Effector memory CD8-positive, alpha-beta T cell (primary cell): ENCODE data around the gene DENND5B.

Experiments
- ATAC-seq: fragments of 150-1000 bp; cut with Tn5 transposase; replicated peaks from 2 replicates; pipeline ENCODE4 v1.10.0; 2021; ENCODE audit warnings: mild to moderate bottlenecking, moderate library complexity
- DNase-seq, 3 experiments: peaks; one replicate each; pipeline ENCODE4 v3.0.0; 2021
- H3K27ac Mint-ChIP-seq, 2 donors: one replicate each; pipeline ENCODE4 v1.8.0; 2022; ENCODE audit warnings: mild to moderate bottlenecking in 2 of 2, mixed read lengths in 2 of 2, moderate library complexity in 2 of 2
- H3K27me3 Mint-ChIP-seq, 2 donors: one replicate each; pipeline ENCODE4 v1.8.0; 2022; ENCODE audit warnings: mixed read lengths in 2 of 2
- H3K36me3 Mint-ChIP-seq: one replicate; pipeline ENCODE4 v1.8.0; 2022; ENCODE audit warnings: mild to moderate bottlenecking, moderate library complexity, mixed read lengths; ENCODE audit not compliant: insufficient read depth
- H3K4me1 Mint-ChIP-seq, 2 donors: one replicate each; pipeline ENCODE4 v1.8.0; 2022; ENCODE audit warnings: low read depth in 2 of 2, mixed read lengths in 2 of 2
- H3K4me3 Mint-ChIP-seq, 2 donors: one replicate each; pipeline ENCODE4 v1.8.0; 2022; ENCODE audit warnings: mild to moderate bottlenecking in 2 of 2, mixed read lengths in 2 of 2, moderate library complexity in 2 of 2
- H3K9me3 Mint-ChIP-seq, 2 donors: one replicate each; pipeline ENCODE4 v1.8.0; 2022; ENCODE audit warnings: mixed read lengths in 2 of 2

Gene DENND5B

DNA sequence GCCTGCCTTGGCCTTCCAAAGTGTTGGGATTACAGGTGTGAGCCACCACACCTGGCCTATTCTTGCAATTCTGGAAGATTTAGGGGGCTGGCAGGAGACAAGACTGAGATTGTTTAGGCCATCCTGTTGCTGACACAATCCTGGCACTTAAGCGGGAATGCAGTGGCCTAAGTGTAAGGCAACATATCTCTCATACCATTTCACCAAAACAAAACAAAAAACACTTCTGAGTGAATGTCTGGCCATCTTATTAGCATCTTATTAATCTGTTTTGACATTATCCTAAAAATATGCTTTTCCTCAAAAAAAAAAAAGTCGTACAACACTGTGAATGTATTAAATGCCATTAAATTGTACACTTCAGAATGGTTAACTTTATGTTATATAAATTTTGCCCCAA lies 67.6 kb downstream of the DENND5B start:
- peaks cover 3% of the 10 kb centered on the region for H3K36me3 Mint-ChIP-seq
- no peak for ATAC-seq

DNA sequence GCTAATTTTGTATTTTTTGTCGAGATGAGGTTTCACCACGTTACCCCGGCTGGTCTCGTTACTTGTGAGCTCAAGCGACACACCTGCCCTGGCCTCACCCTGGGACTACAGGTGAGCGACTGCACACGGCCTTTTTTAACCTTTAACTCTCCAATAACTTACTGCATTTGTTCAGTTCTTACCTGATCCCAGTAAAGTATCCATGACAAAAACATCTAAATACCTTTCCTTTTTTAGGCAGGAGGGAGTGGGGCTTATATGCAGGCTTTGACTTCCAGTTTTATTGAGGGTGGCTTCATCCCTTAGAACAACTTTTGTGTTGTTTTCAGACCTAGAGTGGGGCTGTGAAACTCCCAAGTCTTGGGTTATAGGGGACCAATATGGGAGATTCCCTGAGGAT lies 68.3 kb downstream of the DENND5B start:
- peaks cover 19 to 23% of the 10 kb centered on the region in 2 donors for H3K27me3 Mint-ChIP-seq
- H3K4me1 Mint-ChIP-seq: no peaks in the 10 kb centered on the region
- no peak for ATAC-seq
- H3K4me3 Mint-ChIP-seq: no peak overlapping the region
- H3K27ac Mint-ChIP-seq: no peak overlapping the region
- no peaks in the 10 kb centered on the region for H3K9me3 Mint-ChIP-seq
- peaks cover 3% of the 10 kb centered on the region for H3K36me3 Mint-ChIP-seq
- DNase-seq: no peak

More for the DNA sequence above, 67.6 kb downstream of the DENND5B start:
- Mint-ChIP-seq H3K27ac (no peak overlapping the region), H3K4me1 (no peaks in the 10 kb centered on the region), H3K27me3 (peaks cover 21 to 23% of the 10 kb centered on the region in 2 donors), H3K9me3 (no peaks in the 10 kb centered on the region), H3K4me3 (no peak overlapping the region)
- no peak for DNase-seq

DNA sequence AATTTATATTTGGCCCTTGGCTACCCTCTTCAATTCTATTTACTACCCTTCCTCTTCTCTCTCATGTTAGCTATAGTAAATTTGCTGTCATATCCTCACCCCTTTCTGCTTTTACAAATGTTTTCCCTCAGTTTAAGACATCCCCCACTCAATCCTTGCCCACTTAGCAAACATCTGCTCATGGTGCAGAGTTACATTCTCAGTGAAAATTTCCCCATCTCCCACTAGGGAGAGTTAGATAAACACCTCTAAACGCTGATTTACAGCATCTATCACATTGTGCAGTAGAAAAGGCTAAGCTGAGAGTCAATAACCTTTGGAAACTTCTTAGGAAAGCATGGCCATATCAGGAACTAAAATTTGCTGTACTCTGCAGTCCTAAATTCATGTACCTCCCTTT lies 69.0 kb downstream of the DENND5B start:
- Mint-ChIP-seq H3K4me3 (no peak overlapping the region), H3K9me3 (no peaks in the 10 kb centered on the region), H3K36me3 (peaks cover 3% of the 10 kb centered on the region), H3K4me1 (no peaks in the 10 kb centered on the region), H3K27ac (no peak overlapping the region), H3K27me3 (peaks cover 16 to 25% of the 10 kb centered on the region in 2 donors)
- ATAC-seq: no peak
- DNase-seq: no peak

DNA sequence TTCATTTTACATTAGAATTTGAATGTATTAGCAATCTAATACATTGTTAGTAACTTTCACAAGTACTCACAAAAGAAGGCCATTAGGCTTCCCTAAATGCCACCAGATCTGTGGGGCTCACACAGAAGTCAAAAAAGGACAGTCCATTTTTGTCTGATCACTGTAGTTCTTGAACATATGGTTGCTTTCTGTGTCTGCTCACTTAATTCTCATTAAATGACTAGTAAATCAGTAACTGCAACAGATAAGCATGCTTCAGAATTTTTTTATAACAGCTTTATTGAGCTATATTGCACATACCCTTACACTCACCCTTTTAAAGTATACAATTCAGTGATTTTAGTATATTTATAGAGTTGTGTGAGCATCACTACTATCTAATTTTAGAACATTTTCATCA lies 71.4 kb downstream of the DENND5B start:
- no peaks in the 10 kb centered on the region for H3K9me3 Mint-ChIP-seq
- peaks cover under 1 to 15% of the 10 kb centered on the region in 2 donors for H3K27me3 Mint-ChIP-seq
- no peak for ATAC-seq
- H3K4me1 Mint-ChIP-seq: no peaks in the 10 kb centered on the region
- H3K27ac Mint-ChIP-seq: no peak overlapping the region
- H3K4me3 Mint-ChIP-seq: no peak overlapping the region
- no peak for DNase-seq
- H3K36me3 Mint-ChIP-seq: no peaks in the 10 kb centered on the region

DNA sequence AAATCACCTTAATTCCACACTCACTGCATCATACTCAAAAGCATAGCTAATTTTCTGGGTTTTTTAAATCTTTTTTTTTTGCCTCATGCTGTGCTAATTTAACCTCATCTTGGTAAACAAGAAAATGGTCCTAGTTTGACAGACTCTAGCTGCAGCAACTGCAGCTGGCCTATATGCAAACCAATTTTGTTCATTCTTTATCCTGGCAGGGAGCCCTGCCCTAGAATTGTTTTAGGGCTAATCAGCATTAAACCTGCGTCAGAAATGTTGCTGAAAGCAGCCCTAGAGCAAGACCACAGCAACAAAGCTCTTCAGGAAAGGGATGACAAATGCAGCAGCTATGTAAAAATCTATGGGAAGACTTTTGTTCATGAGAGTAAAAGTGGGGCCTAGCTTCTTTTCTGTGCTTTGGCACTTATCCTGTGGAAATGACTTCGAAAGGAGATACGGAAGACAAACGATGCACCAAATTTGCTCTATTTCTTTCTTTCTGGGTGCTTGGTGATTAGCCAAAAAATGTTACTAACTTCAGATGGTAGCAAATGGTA lies 72.2 kb downstream of the DENND5B start:
- Mint-ChIP-seq H3K9me3 (no peaks in the 10 kb centered on the region), H3K4me3 (no peak overlapping the region), H3K27ac (no peak overlapping the region), H3K36me3 (no peaks in the 10 kb centered on the region), H3K27me3 (peaks cover 0 to 13% of the 10 kb centered on the region in 2 donors), H3K4me1 (no peaks in the 10 kb centered on the region)
- DNase-seq (no peak), ATAC-seq (no peak)

DNA sequence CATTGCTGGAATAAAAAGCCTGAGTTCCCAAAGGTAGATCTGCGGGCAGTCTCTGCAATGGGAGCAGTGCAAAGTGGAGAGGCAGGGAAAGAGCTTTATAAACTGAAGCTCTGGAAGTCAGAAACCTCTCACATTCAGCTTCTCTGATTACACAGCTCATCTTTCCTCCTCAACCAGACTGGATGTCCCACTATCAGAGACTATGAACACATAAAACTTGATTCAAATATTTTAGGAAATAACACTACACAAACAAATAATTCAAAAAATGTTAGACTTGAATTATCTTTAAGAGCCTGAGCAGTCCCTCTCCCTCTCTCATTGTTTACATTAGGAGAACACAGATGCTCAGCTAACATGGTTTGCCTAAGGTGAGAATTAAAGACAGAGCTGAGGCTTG lies 72.9 kb downstream of the DENND5B start:
- Mint-ChIP-seq H3K4me3 (no peak overlapping the region), H3K36me3 (no peaks in the 10 kb centered on the region), H3K27ac (no peak overlapping the region), H3K9me3 (no peaks in the 10 kb centered on the region), H3K27me3 (peaks cover 0 to 13% of the 10 kb centered on the region in 2 donors), H3K4me1 (no peaks in the 10 kb centered on the region)
- DNase-seq (no peak), ATAC-seq (no peak)

DNA sequence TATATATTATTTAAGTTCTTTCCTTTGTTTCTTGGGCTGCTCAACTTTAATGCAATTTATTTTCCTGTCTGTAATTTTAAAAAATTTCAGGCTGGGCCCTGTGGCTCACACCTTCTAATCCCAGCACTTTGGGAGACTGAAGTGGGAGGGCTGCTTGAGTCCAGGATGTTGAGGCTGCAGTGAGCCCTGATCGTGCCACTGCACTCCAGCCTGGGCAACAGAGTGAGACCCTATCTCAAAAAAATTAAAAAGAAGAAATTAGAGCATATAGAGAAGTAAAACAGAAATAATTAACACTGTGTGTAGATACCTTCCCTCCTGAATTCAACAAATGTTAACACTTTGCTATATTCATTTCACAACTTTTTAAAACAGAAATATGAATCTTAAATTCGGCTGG lies 74.2 kb downstream of the DENND5B start:
- H3K27ac Mint-ChIP-seq: no peak overlapping the region

DNA sequence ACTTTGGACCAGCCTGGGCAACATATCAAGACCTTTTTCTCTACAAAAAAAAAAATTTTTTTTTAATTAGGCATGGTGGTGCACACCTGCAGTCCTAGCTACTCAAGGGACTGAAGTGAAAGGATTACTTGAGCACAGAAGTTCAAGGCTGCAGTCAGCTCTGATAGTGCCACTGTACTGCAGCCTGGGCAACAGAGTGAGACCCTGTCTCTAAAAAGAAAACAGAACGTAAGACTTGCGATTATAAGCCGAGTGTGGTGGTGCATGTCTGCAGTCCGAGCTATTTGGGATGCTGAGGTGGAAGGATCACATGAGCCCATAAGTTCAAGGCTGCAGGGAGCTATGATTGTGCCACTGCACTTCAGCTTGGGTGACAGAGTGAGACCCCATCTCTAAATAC lies 76.0 kb downstream of the DENND5B start:
- H3K36me3 Mint-ChIP-seq: no peaks in the 10 kb centered on the region
- no peaks in the 10 kb centered on the region for H3K9me3 Mint-ChIP-seq
- no peaks in the 10 kb centered on the region for H3K4me1 Mint-ChIP-seq
- DNase-seq (no peak), ATAC-seq (no peak)
- peaks cover 6 to 13% of the 10 kb centered on the region in 2 donors for H3K27me3 Mint-ChIP-seq
- H3K27ac Mint-ChIP-seq: no peak overlapping the region
- no peak overlapping the region for H3K4me3 Mint-ChIP-seq

More for the DNA sequence above, 74.2 kb downstream of the DENND5B start:
- Mint-ChIP-seq H3K27me3 (peaks cover 1 to 13% of the 10 kb centered on the region in 2 donors), H3K4me3 (no peak overlapping the region), H3K36me3 (no peaks in the 10 kb centered on the region), H3K9me3 (no peaks in the 10 kb centered on the region), H3K4me1 (no peaks in the 10 kb centered on the region)
- DNase-seq (no peak), ATAC-seq (no peak)

DNA sequence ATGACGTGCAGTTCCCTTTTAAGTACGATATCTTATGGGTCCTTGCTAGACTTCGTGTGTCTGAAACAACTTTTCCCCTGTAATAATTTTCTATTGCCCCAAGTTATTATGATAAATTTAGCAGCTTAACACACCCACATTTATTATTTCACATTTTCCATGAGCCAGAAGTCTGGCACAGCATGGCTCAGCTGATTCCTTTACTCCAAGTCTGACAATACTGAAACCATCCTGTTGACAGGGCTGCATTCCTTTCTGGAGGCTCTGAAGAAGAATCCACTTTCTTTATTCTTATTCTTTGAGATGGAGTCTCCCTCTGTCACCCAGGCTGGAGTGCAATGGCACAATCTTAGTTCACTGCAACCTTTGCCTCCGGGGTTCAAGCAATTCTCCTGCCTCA lies 80.9 kb downstream of the DENND5B start:
- Mint-ChIP-seq H3K9me3 (no peaks in the 10 kb centered on the region), H3K27me3 (peaks cover 0 to 12% of the 10 kb centered on the region in 2 donors), H3K4me3 (no peak overlapping the region), H3K4me1 (no peaks in the 10 kb centered on the region), H3K36me3 (no peaks in the 10 kb centered on the region), H3K27ac (no peak overlapping the region)
- no peak for DNase-seq
- ATAC-seq: no peak

DNA sequence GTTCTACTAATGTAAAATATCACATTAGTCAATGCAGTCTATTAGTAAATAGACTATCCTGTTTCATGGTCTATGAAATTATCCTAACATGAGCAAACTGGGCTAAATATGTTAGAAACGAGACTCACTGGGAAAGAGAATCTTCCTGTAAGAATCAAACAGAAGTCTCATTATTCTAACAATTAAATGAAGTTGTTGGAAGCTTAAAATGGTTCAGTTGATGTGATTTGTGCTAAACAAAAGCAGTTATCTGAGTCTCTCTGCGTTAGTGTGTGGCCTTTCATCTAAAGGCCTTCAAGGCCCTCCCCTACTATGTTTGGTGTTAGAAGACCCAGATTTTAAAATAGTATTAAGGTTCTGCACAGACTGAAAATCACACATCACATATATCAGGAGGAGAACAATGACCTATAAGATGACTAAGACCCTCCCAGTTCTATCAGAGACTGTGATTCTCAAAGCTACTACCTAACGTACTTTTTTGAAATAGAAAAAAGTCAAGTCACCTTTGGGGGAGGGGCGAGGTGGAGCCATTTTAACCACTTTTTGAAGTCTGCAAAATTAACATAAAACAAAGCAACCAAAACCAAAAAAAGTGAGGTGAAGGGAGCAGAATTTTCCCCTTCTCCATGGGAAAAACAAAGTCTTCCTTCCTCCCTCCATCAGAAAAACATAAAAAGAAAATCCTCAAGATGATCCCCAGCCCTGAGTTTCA lies 82.3 kb downstream of the DENND5B start:
- DNase-seq: no peak
- Mint-ChIP-seq H3K4me3 (no peak overlapping the region), H3K27me3 (peaks cover 0 to 12% of the 10 kb centered on the region in 2 donors), H3K4me1 (no peaks in the 10 kb centered on the region), H3K9me3 (no peaks in the 10 kb centered on the region), H3K27ac (no peak overlapping the region), H3K36me3 (no peaks in the 10 kb centered on the region)
- ATAC-seq: no peak

DNA sequence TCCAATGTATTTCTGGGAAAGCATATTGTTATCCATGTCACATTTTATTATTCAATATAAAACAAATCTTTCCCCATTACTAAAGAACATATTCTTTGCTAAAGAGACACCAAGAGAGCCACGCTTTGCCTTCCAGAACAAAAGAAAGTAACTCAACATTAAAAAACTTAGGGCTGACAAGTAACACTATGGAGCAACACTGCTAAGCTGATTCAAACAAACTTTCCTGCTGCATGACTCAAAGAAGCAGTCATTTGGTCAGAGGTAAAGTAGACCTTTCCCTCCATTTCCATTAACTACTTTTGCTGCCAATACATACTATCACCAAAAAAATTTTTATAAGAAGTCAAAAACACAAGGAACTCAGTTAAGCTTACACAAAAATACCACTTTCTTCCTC lies 83.0 kb downstream of the DENND5B start:
- Mint-ChIP-seq H3K4me3 (no peak overlapping the region), H3K4me1 (no peaks in the 10 kb centered on the region), H3K9me3 (no peaks in the 10 kb centered on the region), H3K36me3 (no peaks in the 10 kb centered on the region), H3K27ac (no peak overlapping the region), H3K27me3 (peaks cover 0 to 12% of the 10 kb centered on the region in 2 donors)
- DNase-seq: no peak
- ATAC-seq: no peak

DNA sequence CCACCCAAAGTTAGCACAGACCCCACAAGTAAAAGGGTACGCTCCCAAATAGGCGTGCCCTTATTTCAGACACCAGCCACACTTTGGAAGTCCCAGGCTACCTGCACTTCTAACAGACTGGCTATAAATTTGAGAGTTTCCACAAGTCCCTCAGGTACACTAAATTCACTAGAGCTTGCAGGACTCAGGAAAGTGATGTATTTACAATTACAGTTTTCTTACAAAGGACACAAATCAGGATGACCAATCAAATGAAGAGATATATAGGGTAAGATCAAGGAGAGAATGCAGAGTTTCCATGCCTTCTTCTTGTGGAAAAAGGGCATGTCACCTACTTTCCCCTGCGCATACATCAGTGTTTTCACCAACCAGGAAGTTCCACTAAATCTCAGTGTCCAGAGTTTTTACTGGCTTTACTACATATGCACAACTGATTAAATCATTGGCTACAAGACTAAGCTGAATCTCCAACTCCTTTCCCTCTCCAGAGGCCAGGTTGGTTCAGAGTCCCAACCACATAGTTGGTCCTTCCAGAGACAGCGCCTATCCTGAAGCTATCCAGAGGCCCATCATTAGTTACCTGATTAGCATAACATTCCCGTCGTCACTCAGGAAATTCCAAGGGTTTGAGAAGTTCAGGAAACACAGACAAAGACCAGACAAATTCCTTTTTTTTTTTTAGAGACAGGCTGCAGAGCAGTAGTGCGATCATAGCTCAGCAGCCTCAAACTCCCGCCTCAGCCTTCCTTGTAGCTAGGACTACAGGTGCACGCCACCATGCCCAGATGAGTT lies 84.2 kb downstream of the DENND5B start:
- Mint-ChIP-seq H3K9me3 (no peaks in the 10 kb centered on the region), H3K27ac (no peak overlapping the region), H3K4me1 (no peaks in the 10 kb centered on the region), H3K36me3 (no peaks in the 10 kb centered on the region), H3K4me3 (no peak overlapping the region), H3K27me3 (peaks cover 0 to 11% of the 10 kb centered on the region in 2 donors)
- DNase-seq (no peak), ATAC-seq (no peak)

DNA sequence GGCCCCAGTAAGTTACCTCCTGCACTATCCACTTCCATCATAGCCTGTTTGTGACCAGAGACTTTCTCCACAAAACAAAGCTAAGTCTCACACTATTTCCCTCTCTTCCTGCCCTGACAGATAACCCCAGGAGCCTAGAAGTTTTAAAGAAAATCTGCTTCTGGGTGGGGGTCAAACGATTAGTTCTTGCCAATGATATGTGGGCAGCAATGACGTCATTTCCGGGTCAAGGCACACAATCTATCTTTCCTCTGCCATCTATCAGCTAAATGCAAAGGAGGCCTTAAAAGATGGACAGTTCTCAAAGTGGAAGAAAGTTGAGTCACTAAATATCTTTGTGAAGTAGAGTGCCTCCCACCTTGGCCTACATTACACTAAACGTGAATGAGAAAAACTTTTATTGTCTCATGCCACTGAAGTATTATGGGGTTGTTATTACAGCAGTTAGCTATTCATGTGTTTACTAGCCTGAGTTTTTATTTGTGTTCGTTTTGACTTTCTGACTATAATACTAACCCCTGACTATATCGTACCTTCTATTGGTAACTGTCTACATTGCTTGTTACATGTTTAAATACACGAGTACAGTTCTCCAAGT lies 86.2 kb downstream of the DENND5B start:
- Mint-ChIP-seq H3K9me3 (no peaks in the 10 kb centered on the region), H3K4me1 (no peaks in the 10 kb centered on the region), H3K27ac (no peak overlapping the region), H3K4me3 (no peak overlapping the region), H3K36me3 (no peaks in the 10 kb centered on the region), H3K27me3 (peaks cover 0 to 6% of the 10 kb centered on the region in 2 donors)
- DNase-seq (no peak), ATAC-seq (no peak)
